H9 (cell line): ENCODE data around the gene NFS1. TPM values are rescaled to one million over a fixed set of nuclear protein-coding genes. Genes with fewer than 3 reads are reported as not detected.

Source experiments
- DNase-seq: peaks from one replicate; pipeline ENCODE4 v3.0.0-alpha.2; 2017
- H2AFZ ChIP-seq: one replicate; pipeline ENCODE4 v1.6.1; 2013; ENCODE audit warnings: mild to moderate bottlenecking, low read length, control low read depth, moderate library complexity
- H2AK5ac ChIP-seq: 2 replicates; pipeline ENCODE4 v1.6.1; 2013; ENCODE audit warnings: low read length, control low read depth, mixed read lengths; ENCODE audit not compliant: insufficient read length
- H2BK120ac ChIP-seq: one replicate; pipeline ENCODE4 v1.6.1; 2013; ENCODE audit warnings: low read depth, mild to moderate bottlenecking, low read length, control low read depth, inconsistent platforms; ENCODE audit not compliant: poor library complexity, severe bottlenecking
- H2BK12ac ChIP-seq: 2 replicates; pipeline ENCODE4 v1.6.1; 2013; ENCODE audit warnings: low read length, control low read depth, mixed read lengths, low read depth; ENCODE audit not compliant: insufficient read length
- H2BK15ac ChIP-seq: 2 replicates; pipeline ENCODE4 v1.6.1; 2013; ENCODE audit warnings: low read depth, low read length, control low read depth
- H2BK20ac ChIP-seq: one replicate; pipeline ENCODE4 v1.6.1; 2013; ENCODE audit warnings: low read depth, mild to moderate bottlenecking, low read length, control low read depth, inconsistent platforms; ENCODE audit not compliant: poor library complexity, severe bottlenecking
- H2BK5ac ChIP-seq: 2 replicates; pipeline ENCODE4 v1.6.1; 2013; ENCODE audit warnings: low read length, control low read depth, mixed read lengths; ENCODE audit not compliant: insufficient read length
- H3K14ac ChIP-seq: 2 replicates; pipeline ENCODE4 v1.6.1; 2013; ENCODE audit warnings: low read length, control low read depth; ENCODE audit not compliant: insufficient read depth
- H3K18ac ChIP-seq: 2 replicates; pipeline ENCODE4 v1.6.1; 2013; ENCODE audit warnings: low read depth, mild to moderate bottlenecking, mixed read lengths, low read length, control low read depth; ENCODE audit not compliant: insufficient read length
- H3K23ac ChIP-seq: 2 replicates; pipeline ENCODE4 v1.6.1; 2013; ENCODE audit warnings: low read length, control low read depth, mixed read lengths, low read depth; ENCODE audit not compliant: insufficient read length
- H3K23me2 ChIP-seq: 2 replicates; pipeline ENCODE4 v1.6.1; 2013; ENCODE audit warnings: low read depth, mild to moderate bottlenecking, mixed read lengths, low read length, control low read depth; ENCODE audit not compliant: insufficient read length, poor library complexity, severe bottlenecking
- H3K27ac ChIP-seq: 2 replicates; pipeline ENCODE4 v1.5.1; 2013; ENCODE audit warnings: low read length, control low read depth, mixed read lengths, low read depth; ENCODE audit not compliant: insufficient read length
- H3K27me3 ChIP-seq: 2 replicates; pipeline ENCODE4 v1.6.1; 2013; ENCODE audit warnings: low read length, control low read depth, inconsistent platforms; ENCODE audit not compliant: insufficient read depth
- H3K4ac ChIP-seq: 2 replicates; pipeline ENCODE4 v1.6.1; 2013; ENCODE audit warnings: low read depth, mild to moderate bottlenecking, control low read depth, inconsistent platforms, low read length, moderate library complexity
- H3K4me1 ChIP-seq: 2 replicates; pipeline ENCODE4 v1.6.1; 2013; ENCODE audit warnings: low read length, control low read depth, inconsistent platforms; ENCODE audit not compliant: insufficient read depth
- H3K4me2 ChIP-seq: 2 replicates; pipeline ENCODE4 v1.6.1; 2013; ENCODE audit warnings: low read length, control low read depth, mixed read lengths; ENCODE audit not compliant: insufficient read length, insufficient read depth
- H3K56ac ChIP-seq: 2 replicates; pipeline ENCODE4 v1.6.1; 2013; ENCODE audit warnings: low read depth, mild to moderate bottlenecking, mixed read lengths, low read length, control low read depth; ENCODE audit not compliant: insufficient read length
- H3K79me1 ChIP-seq: 2 replicates; pipeline ENCODE4 v1.6.1; 2013; ENCODE audit warnings: low read depth, mild to moderate bottlenecking, moderate library complexity, low read length, control low read depth, inconsistent platforms; ENCODE audit not compliant: insufficient read depth, poor library complexity, severe bottlenecking
- H3K79me2 ChIP-seq: 2 replicates; pipeline ENCODE4 v1.6.1; 2013; ENCODE audit warnings: low read length, control low read depth, inconsistent platforms; ENCODE audit not compliant: insufficient read depth
- H3K9ac ChIP-seq: 2 replicates; pipeline ENCODE4 v1.6.1; 2013; ENCODE audit warnings: low read length, control low read depth, mixed read lengths; ENCODE audit not compliant: insufficient read length; ENCODE audit errors: extremely low read depth
- H3K9me3 ChIP-seq: one replicate; pipeline ENCODE4 v1.6.1; 2013; ENCODE audit warnings: low read depth, low read length, inconsistent platforms; ENCODE audit not compliant: control insufficient read depth
- H3T11ph ChIP-seq: one replicate; pipeline ENCODE4 v1.6.1; 2013; ENCODE audit warnings: mild to moderate bottlenecking, low read length, control low read depth, inconsistent platforms
- H4K20me1 ChIP-seq: one replicate; pipeline ENCODE4 v1.6.1; 2013; ENCODE audit not compliant: control insufficient read depth, insufficient read length, insufficient read depth
- H4K5ac ChIP-seq: 2 replicates; pipeline ENCODE4 v1.6.1; 2013; ENCODE audit warnings: low read depth, mild to moderate bottlenecking, mixed read lengths, low read length, control low read depth; ENCODE audit not compliant: insufficient read length
- H4K8ac ChIP-seq: replicated peaks from 2 replicates; pipeline ENCODE4 v1.6.1; 2013; ENCODE audit warnings: low read length, control low read depth, mixed read lengths, low read depth; ENCODE audit not compliant: insufficient read length
- H4K91ac ChIP-seq: 2 replicates; pipeline ENCODE4 v1.6.1; 2013; ENCODE audit warnings: low read depth, mild to moderate bottlenecking, moderate library complexity, mixed read lengths, low read length, control low read depth; ENCODE audit not compliant: insufficient read length
- H3K27ac Mint-ChIP-seq, 3 experiments: 2 replicates in 2 of 3; 3 replicates in 1 of 3; pipeline ENCODE4 v1.8.0; 2020 to 2021; ENCODE audit warnings: mixed read lengths in 3 of 3, mild to moderate bottlenecking in 1 of 3, moderate library complexity in 1 of 3
- H3K27me3 Mint-ChIP-seq: 2 replicates; pipeline ENCODE4 v1.8.0; 2021; ENCODE audit warnings: low read depth, mild to moderate bottlenecking, moderate library complexity, mixed read lengths
- H3K36me3 Mint-ChIP-seq, 3 experiments: 2 replicates in 2 of 3; 3 replicates in 1 of 3; pipeline ENCODE4 v1.8.0; 2020 to 2021; ENCODE audit warnings: low read depth in 3 of 3, mixed read lengths in 3 of 3; ENCODE audit not compliant: insufficient read depth in 1 of 3
- H3K4me1 Mint-ChIP-seq, 2 experiments: 2 replicates each; pipeline ENCODE4 v1.8.0; 2020; ENCODE audit warnings: mixed read lengths in 2 of 2
- H3K4me3 Mint-ChIP-seq, 2 experiments: 2 replicates in 1 of 2; 3 replicates in 1 of 2; pipeline ENCODE4 v1.8.0; 2020 to 2021; ENCODE audit warnings: mild to moderate bottlenecking in 2 of 2, mixed read lengths in 2 of 2, moderate library complexity in 1 of 2
- H3K9me3 Mint-ChIP-seq, 2 experiments: 2 replicates in 1 of 2; 3 replicates in 1 of 2; pipeline ENCODE4 v1.8.0; 2020; ENCODE audit warnings: mild to moderate bottlenecking in 2 of 2, mixed read lengths in 2 of 2, moderate library complexity in 1 of 2
- WGBS: extraction: QIAGEN DNeasy Blood & Tissue Kit; methylation state at CpG from one replicate; pipeline ENCODE4 v1.1.7; 2013; ENCODE audit warnings: missing lambda C conversion rate, low lambda C conversion rate, mixed read lengths; ENCODE audit not compliant: insufficient read length; ENCODE audit errors: extremely low coverage; 5-methylcytosine and 5-hydroxymethylcytosine counted together
- total RNA-seq: library from RNA; stranded (reverse); gene quantifications from 2 replicates; pipeline ENCODE4 v1.2.1, GENCODE V29; 2021
- TF ChIP-seq, protein P1 (sequence below): fragments of 200-600 bp; sonication (generic); conservative IDR thresholded peaks from 3 replicates; pipeline ENCODE4 v1.8.0; 2021; ENCODE audit warnings: antibody characterized with exemption, mild to moderate bottlenecking

The NFS1 gene
- total RNA-seq, 1 experiment from 2014 or later: 26.6 TPM

DNA sequence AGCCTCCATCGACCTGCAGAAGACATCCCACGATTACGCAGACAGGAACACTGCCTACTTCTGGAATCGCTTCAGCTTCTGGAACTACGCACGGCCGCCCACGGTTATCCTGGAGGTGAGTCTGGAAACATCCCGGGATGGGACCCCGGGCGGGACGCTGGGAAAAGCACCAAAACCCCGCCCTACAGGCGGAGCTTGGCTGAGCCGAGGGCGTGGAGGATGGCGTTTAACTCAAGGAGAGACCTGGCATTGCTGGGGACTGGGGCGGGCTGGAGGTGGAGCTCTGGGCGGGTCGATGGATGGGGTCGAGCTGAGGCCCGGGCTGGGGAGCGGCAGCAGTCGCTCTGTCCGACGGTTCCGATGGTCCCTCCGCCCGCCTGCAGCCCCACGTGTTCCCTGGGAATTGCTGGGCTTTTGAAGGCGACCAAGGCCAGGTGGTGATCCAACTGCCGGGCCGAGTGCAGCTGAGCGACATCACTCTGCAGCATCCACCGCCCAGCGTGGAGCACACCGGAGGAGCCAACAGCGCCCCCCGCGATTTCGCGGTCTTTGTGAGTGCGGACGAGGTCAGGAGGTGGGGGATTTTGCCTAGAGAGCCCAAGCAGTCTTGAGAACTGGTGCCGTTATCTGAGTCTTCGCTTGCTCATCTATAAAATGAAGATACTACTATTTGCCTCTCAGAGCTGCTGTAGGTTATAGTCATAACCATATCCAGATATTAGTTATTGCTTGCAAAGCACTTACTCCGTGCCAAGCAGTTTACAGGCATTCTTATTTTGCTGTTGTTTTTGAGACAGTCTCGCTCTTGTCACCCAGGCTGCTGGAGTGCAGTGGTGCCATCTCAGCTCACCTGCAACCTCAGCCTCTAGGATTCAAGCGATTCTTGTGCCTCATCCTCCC lies 79.7 kb downstream of the NFS1 start:
- Mint-ChIP-seq H3K27me3 (peaks cover 14% of the 10 kb centered on the region), H3K36me3 (no peaks in the 10 kb centered on the region), H3K9me3 (no peaks in the 10 kb centered on the region), H3K4me1 (peaks cover 21 to 28% of the 10 kb centered on the region in 2 experiments), H3K4me3 (peak overlapping the region; percentile 81 to 96), H3K27ac (peak overlapping the region; percentile 76 to 96 (median 95); a peak in 4 of 7 replicates)
- H3K4me2 ChIP-seq: peak overlapping the region; percentile 77
- H2BK15ac ChIP-seq: no peak overlapping the region
- no peak overlapping the region for H2BK20ac ChIP-seq
- H3K27ac ChIP-seq: no peak overlapping the region
- H2AK5ac ChIP-seq: no peak overlapping the region
- H2AFZ ChIP-seq: no peak overlapping the region
- H3K79me1 ChIP-seq: no peaks in the 10 kb centered on the region
- no peak overlapping the region for H3K23ac ChIP-seq
- DNase-seq: peak; percentile 96
- TF ChIP-seq, protein P1, sequence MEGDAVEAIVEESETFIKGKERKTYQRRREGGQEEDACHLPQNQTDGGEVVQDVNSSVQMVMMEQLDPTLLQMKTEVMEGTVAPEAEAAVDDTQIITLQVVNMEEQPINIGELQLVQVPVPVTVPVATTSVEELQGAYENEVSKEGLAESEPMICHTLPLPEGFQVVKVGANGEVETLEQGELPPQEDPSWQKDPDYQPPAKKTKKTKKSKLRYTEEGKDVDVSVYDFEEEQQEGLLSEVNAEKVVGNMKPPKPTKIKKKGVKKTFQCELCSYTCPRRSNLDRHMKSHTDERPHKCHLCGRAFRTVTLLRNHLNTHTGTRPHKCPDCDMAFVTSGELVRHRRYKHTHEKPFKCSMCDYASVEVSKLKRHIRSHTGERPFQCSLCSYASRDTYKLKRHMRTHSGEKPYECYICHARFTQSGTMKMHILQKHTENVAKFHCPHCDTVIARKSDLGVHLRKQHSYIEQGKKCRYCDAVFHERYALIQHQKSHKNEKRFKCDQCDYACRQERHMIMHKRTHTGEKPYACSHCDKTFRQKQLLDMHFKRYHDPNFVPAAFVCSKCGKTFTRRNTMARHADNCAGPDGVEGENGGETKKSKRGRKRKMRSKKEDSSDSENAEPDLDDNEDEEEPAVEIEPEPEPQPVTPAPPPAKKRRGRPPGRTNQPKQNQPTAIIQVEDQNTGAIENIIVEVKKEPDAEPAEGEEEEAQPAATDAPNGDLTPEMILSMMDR: peak; percentile 77
- no peaks in the 10 kb centered on the region for H4K20me1 ChIP-seq
- H3K23me2 ChIP-seq: peaks cover 18% of the 10 kb centered on the region
- H3K18ac ChIP-seq: peak overlapping the region; percentile 21
- no peak overlapping the region for H4K91ac ChIP-seq
- H3K14ac ChIP-seq: no peak overlapping the region
- H4K8ac ChIP-seq: no peak overlapping the region
- H3K56ac ChIP-seq: no peak overlapping the region
- H3T11ph ChIP-seq: no peak overlapping the region
- no peak overlapping the region for H2BK12ac ChIP-seq
- H3K9me3 ChIP-seq: no peaks in the 10 kb centered on the region
- no CpG with 5 or more reads among the region's 49 CpGs for WGBS
- no peaks in the 10 kb centered on the region for H3K79me2 ChIP-seq
- no peak overlapping the region for H2BK120ac ChIP-seq
- H3K9ac ChIP-seq: no peak overlapping the region
- H3K4me1 ChIP-seq: no peaks in the 10 kb centered on the region
- H2BK5ac ChIP-seq: no peak overlapping the region
- no peak overlapping the region for H4K5ac ChIP-seq
- no peak overlapping the region for H3K4ac ChIP-seq
- no peaks in the 10 kb centered on the region for H3K27me3 ChIP-seq
